ENCODE data around the gene WBP11.

Gene WBP11

GRCh38 chr12:14803011-14803829 is at the start of gene WBP11, which contains the start of gene C12orf60:
Gene WBP11, minus strand, starts transcription at chr12:14803478. Its CDS starts 2,095 bp downstream, at chr12:14801383.
Gene C12orf60, plus strand, starts transcription at chr12:14803670. Its CDS starts 19,266 bp downstream, at chr12:14822936.
- peak; percentile 100 for DNase-seq
- in situ Hi-C loops (cut with HindIII; ENCODE audit: low pct_ligation_motif_present, low pct_unique_long_range_greater_than_20kb, low sequenced_read_pairs): no loop called here

- no peak for DNase-seq
- in situ Hi-C loops (cut with HindIII; ENCODE audit: low pct_ligation_motif_present, low pct_unique_long_range_greater_than_20kb, low sequenced_read_pairs): no loop called here
These were observed 49.6 kb upstream of the WBP11 start for GRCh38 chr12:14852880-14853279.

GRCh38 chr12:14850929-14851663 is 47.8 kb upstream of the WBP11 start:
- in situ Hi-C loops (cut with HindIII; ENCODE audit: low pct_ligation_motif_present, low pct_unique_long_range_greater_than_20kb, low sequenced_read_pairs): no loop called here
- no peak for DNase-seq

- in situ Hi-C loops (cut with HindIII; ENCODE audit: low pct_ligation_motif_present, low pct_unique_long_range_greater_than_20kb, low sequenced_read_pairs): no loop called here
These were observed 46.4 kb upstream of the WBP11 start for GRCh38 chr12:14849661-14850060.

GRCh38 chr12:14846876-14847580 is 43.8 kb upstream of the WBP11 start:
- in situ Hi-C loops (cut with HindIII; ENCODE audit: low pct_ligation_motif_present, low pct_unique_long_range_greater_than_20kb, low sequenced_read_pairs): no loop called here
- DNase-seq: no peak

More at GRCh38 chr12:14849661-14850060, 46.4 kb upstream of the WBP11 start:
- DNase-seq: no peak

GRCh38 chr12:14846042-14846587 is 42.8 kb upstream of the WBP11 start:
- no peak for DNase-seq
- in situ Hi-C loops (cut with HindIII; ENCODE audit: low pct_ligation_motif_present, low pct_unique_long_range_greater_than_20kb, low sequenced_read_pairs): no loop called here

GRCh38 chr12:14845350-14845750 is 42.1 kb upstream of the WBP11 start:
- peak; percentile 83 for DNase-seq
- in situ Hi-C loops (cut with HindIII; ENCODE audit: low pct_ligation_motif_present, low pct_unique_long_range_greater_than_20kb, low sequenced_read_pairs): no loop called here

- DNase-seq: no peak
- in situ Hi-C loops (cut with HindIII; ENCODE audit: low pct_ligation_motif_present, low pct_unique_long_range_greater_than_20kb, low sequenced_read_pairs): no loop called here
These were observed 41.1 kb upstream of the WBP11 start for GRCh38 chr12:14844401-14844800.

GRCh38 chr12:14843425-14843887 is 40.2 kb upstream of the WBP11 start, which contains the start of gene ART4:
Gene ART4, minus strand, starts transcription at chr12:14843526. Its CDS starts 413 bp downstream, at chr12:14843113.
- no peak for DNase-seq
- in situ Hi-C loops (cut with HindIII; ENCODE audit: low pct_ligation_motif_present, low pct_unique_long_range_greater_than_20kb, low sequenced_read_pairs): no loop called here

GRCh38 chr12:14842315-14842714 is 39.0 kb upstream of the WBP11 start:
- in situ Hi-C loops (cut with HindIII; ENCODE audit: low pct_ligation_motif_present, low pct_unique_long_range_greater_than_20kb, low sequenced_read_pairs): no loop called here

GRCh38 chr12:14841761-14842160 is 38.5 kb upstream of the WBP11 start:
- DNase-seq: peak; percentile 67
- in situ Hi-C loops (cut with HindIII; ENCODE audit: low pct_ligation_motif_present, low pct_unique_long_range_greater_than_20kb, low sequenced_read_pairs): no loop called here

More at GRCh38 chr12:14842315-14842714, 39.0 kb upstream of the WBP11 start:
- DNase-seq: no peak

- DNase-seq: no peak
- in situ Hi-C loops (cut with HindIII; ENCODE audit: low pct_ligation_motif_present, low pct_unique_long_range_greater_than_20kb, low sequenced_read_pairs): no loop called here
These were observed 37.3 kb upstream of the WBP11 start for GRCh38 chr12:14840616-14841015.

- in situ Hi-C loops (cut with HindIII; ENCODE audit: low pct_ligation_motif_present, low pct_unique_long_range_greater_than_20kb, low sequenced_read_pairs): no loop called here
- DNase-seq: no peak
These were observed 36.0 kb upstream of the WBP11 start for GRCh38 chr12:14839262-14839661.

- peak; percentile 93 for DNase-seq
These were observed 33.3 kb upstream of the WBP11 start for GRCh38 chr12:14836336-14837210.

GRCh38 chr12:14834509-14834908 is 31.2 kb upstream of the WBP11 start:
- in situ Hi-C loops (cut with HindIII; ENCODE audit: low pct_ligation_motif_present, low pct_unique_long_range_greater_than_20kb, low sequenced_read_pairs): no loop called here
- no peak for DNase-seq

More at GRCh38 chr12:14836336-14837210, 33.3 kb upstream of the WBP11 start:
- in situ Hi-C loops (cut with HindIII; ENCODE audit: low pct_ligation_motif_present, low pct_unique_long_range_greater_than_20kb, low sequenced_read_pairs): no loop called here

GRCh38 chr12:14833952-14834351 is 30.7 kb upstream of the WBP11 start:
- in situ Hi-C loops (cut with HindIII; ENCODE audit: low pct_ligation_motif_present, low pct_unique_long_range_greater_than_20kb, low sequenced_read_pairs): no loop called here
- DNase-seq: no peak

GRCh38 chr12:14833336-14833735 is 30.1 kb upstream of the WBP11 start:
- no peak for DNase-seq
- in situ Hi-C loops (cut with HindIII; ENCODE audit: low pct_ligation_motif_present, low pct_unique_long_range_greater_than_20kb, low sequenced_read_pairs): no loop called here

GRCh38 chr12:14828892-14829291 is 25.6 kb upstream of the WBP11 start:
- in situ Hi-C loops (cut with HindIII; ENCODE audit: low pct_ligation_motif_present, low pct_unique_long_range_greater_than_20kb, low sequenced_read_pairs): no loop called here
- peak; percentile 45 for DNase-seq
